ENCODE results near the gene S100A7A. TPM values are rescaled to one million over a fixed set of nuclear protein-coding genes. Genes with fewer than 3 reads are reported as not detected.
"Not testable (repeated sequence)": the region's sequence is repeated elsewhere in the genome, so short reads cannot be mapped to it uniquely, and the experiment has no call there.

S100A7A gene
- total RNA-seq, 1 donor from 2014 or later = not detected

DNA sequence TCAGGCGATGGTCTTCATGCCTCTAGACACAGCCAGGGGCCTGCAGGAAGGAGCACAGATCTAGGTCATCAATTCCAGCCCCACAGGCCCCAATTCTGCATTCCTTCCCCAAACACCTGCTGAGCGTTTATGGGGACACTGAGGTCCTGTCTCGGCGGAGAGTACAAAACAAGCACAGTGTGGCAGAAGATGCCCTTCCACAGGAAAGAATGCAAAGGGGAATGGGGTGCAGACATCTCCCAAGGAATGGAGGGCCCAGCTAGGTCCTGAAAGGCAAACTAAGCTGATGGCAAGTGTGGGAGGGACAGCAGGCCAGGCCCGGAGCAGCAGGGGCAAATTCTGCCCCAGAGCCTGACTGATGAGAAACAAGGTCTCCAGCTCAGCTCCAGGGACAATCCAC, 21.9 kb upstream of the S100A7A start:
- ATAC-seq (no peak), DNase-seq (ENCODE audit: low spot score) (no peak)

DNA sequence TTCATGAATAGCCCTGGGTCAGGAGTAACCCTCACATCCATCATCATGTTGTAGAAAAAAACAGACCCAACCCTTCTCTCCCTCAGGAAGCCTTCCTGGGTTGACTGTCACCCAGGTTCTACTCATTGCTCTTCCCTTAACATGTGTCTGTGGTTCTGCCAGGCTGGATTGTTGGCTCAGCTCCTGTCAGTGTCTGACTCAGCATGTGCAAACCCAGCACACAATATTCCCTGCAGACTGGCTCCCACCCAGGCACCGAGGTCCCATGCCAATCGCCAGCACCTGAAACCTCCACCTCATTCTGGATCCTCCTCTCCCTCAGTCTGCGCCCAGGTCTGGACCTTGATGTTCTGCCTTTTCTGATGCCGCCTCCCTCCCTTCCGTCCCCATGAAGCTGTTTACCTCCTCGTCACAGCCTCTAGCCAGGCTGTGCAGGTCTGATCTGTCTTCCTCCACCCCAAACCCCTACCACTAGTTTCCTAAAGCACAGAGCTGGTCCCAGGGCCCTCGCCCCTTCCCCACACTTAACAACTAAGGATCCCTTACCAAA, 21.1 kb upstream of the S100A7A start:
- ATAC-seq = no peak
- peak; percentile 40 for DNase-seq (ENCODE audit: low spot score)

DNA sequence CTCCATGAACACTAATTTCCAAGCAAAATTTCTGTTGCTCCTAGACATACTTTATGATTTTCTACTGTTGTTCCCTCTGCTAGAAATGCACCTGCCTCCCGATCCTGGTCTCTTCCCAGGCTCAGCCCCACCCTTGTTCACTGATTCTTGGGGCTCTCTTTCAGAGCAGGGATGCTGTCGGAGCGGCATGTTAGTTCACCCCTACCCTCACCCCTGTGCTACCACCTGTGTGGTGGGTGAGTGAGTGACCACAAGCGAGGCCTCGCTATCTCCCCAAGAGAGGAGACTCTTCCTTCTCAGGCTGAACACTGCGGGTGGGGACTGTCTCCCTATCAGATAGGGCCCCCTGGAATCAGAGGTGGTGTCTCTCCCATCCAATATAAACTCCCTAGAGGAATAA, 20.5 kb upstream of the S100A7A start:
- DNase-seq (ENCODE audit: low spot score) (no peak), ATAC-seq (no peak)

DNA sequence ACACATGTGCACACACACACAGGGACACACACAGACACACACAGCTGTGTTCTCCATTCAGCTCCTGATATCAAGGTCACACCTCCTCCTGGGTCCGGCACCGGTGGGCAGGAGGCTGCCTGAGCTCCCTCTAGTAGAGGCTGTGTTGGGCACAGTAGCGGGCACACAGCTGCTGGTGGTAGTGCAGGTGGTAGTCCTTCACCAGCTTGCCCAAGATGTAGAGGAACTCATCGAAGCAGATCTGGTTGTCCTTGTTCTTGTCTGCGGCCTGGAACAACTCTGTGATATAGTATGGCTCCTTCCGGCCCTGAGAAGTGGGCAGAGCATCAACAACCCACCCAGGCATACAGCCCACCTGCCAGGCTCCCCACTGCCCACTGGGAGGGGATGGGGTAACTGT, 19.9 kb upstream of the S100A7A start:
- no peak for ATAC-seq
- DNase-seq (ENCODE audit: low spot score) = peak; percentile 34

DNA sequence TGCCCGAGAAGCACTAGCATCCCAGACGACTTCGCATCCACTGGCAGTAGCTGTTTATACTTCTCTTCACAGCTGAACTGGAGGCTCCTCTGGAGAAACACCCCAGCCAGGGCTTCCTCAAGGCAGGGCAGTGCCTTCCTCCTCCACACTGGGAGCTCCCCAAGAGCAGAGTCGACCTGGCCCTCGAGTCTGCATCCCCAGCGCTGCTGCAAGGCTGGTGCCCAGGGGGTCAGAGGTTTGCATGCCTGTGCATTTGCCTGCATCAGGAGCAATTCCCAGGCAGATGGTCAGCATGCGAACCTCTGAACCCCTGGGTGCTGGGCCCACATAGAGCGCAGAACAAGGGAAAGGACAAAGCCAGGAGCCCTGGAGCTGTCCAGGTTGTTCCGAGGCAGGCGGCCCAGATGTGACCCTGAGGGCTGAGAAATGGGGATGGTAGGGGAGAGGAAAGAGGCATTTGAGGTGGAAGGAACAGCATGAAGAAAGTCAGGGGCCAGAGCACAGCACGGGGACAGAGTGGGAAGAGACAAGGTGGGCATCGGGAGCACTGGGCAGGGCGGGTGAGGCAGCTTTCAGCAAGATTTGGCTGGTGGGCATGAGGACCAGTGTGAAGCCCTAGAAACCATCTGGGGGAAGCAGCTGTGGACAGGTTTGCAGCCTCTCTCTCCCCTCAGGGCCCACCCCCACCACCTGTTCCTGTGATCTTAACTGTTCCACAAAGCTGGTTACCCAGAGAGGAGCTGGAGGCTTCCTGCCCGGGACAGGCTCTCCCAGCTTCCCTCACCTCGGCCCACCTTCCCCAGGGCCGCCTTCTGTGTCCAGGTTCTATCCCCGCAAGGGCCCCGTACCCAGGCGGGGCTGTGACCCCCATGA, 19.0 kb upstream of the S100A7A start:
- no peak for ATAC-seq
- DNase-seq (ENCODE audit: low spot score) = peak; percentile 40

DNA sequence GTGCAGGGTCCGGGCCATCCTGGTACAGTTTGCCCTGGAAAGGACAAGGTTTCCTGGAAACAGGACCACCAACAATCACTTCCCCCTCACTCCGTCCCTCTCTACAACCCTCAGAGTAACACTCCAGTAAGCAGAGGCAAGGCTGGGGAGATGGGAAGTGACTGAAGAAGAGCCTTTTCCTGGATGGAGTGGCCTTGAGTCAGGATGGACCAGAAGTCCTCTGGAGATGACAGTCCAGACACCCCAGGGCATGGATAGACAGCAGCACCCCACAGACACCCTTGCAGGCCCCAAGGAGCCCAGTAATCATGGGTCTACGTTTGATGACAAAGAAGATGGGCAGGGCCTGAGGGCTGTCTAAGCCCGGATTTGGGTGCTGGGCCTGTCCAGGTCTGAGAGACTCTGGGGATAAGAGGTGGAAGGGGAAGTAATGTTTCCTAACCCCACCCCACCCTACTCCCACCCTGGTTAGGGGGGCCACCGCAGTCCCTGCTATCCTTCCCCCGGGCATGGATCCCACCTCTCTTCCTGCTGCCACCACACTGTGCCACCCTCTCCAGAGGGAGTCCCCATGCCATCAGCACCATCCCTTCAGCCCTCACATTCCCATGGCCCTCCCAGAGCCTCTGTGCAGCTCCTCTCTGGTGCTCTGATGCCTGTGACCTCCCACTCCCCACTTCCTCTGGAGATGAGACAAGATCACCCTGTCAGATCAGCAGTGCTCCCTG, 18.2 kb upstream of the S100A7A start:
- DNase-seq (ENCODE audit: low spot score) = peak; percentile 41
- ATAC-seq = no peak

DNA sequence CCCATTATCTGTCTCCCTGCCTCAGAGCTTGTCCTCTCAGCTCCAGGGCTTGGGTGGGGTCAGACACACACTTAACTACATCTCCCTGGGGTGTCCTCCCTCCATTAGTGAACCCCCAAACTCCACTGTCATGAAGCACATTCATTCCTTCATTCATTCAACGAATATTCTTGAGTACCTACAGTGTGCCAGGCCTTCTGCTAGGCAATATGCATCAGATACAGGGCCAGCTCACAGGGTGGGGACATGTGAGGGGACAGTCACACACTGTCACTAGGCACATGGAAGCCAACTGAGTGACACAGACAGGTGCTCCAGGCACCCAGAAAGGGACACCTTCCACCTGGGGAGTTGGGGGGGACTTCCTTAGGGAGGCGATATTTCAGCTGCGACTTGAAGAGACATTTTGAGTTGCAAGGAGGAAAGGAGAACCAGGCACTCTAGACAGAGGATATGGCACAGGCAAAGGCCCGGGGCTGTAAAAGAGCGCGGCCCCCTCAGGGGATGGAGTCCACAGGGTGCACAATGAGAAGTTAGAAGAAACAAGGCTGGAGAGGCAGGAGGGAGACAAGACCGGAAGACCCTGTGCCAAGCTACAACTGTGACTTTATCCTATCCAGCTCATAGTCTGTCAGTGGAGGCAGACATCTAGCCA, 16.8 kb upstream of the S100A7A start:
- DNase-seq (ENCODE audit: low spot score) (peak; percentile 35), ATAC-seq (no peak)

DNA sequence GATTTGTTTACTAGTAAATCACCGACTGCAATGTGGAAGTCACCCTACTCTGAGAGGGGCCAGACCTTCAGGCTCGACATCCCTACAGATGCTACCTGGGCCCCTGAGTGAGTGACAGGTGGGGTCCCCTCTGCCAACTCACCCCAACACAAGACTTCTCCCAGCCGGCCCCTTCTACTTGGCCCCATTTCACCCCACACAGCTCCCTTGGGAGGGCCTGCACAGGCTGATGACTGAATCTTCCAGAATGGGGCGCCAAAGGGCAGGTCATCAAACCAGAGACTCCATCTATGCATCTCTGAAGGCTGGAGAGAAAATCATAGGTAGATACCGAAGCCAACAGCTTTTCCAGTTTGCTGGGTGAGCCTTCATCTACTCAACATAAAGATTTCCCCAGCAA, 16.1 kb upstream of the S100A7A start:
- DNase-seq (ENCODE audit: low spot score) (peak; percentile 32), ATAC-seq (no peak)

DNA sequence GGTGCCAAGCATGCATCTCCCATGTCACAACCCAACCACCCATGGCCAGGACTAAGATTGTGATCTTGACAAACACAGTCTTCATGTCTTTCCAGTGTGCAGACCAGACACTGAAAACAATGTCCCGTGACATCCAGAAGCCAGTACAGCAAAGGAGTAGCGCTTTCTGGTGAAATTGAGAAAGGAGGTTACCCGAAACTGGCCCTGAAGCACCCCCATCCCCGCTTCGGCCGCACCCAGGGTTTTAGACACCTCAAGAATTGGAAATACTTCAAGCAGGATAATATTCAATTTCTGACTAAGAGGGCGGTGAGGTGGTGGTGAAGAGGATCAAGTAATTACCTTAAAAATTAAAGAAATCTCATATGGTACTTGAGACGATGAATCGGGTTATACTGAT, 14.9 kb upstream of the S100A7A start:
- ATAC-seq (no peak), DNase-seq (ENCODE audit: low spot score) (no peak)

DNA sequence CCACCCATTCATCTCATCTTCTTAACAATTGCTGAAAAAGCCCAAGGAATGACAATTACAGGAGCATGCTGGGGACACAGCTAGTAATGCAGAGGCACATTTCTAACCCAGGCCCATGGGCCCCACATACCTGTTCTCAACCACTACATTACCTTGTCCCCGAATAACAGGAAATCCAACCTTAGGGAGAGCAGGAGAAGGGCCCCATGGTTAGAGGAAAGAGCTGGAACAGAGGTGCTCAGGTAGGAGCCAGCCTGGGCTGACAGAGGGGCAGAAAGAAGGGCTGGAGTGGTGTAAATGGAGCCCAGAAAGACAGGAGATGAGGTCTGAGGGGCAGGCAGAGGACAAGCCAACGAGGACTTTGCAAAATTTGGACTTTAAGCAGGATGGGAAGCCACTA, 14.1 kb upstream of the S100A7A start:
- DNase-seq (ENCODE audit: low spot score) (no peak), ATAC-seq (no peak)

DNA sequence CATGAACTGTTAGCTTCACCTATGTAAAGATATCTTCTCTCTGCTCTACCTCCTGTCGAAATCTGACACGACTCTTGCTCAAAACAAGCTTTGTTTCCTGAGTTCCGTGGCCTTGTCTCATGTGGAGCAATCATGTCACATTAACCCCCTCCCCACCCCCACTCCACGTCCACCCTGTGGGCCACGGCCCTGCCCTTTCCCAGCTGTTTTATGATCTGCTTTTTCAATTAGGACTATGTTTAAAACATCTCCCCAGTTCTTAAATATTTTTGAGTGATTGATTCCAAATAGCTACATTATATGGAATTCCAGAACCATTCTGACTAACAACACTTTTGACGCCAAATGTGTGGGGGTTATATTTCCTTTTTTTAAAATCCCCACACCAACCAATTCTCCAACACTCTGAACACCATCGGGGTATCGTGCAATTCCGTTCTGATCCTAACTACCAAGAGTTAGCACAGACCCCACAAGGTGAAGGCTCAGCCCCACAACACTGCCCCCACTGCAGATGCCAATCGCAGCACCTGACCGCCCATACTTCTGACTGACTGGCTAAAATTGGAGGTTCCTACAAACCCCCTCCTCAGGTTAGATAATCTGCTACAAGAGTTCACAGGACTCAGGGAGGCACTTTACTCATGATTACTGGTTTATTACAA, 12.8 kb upstream of the S100A7A start:
- DNase-seq (ENCODE audit: low spot score) (peak; percentile 38), ATAC-seq (no peak)

DNA sequence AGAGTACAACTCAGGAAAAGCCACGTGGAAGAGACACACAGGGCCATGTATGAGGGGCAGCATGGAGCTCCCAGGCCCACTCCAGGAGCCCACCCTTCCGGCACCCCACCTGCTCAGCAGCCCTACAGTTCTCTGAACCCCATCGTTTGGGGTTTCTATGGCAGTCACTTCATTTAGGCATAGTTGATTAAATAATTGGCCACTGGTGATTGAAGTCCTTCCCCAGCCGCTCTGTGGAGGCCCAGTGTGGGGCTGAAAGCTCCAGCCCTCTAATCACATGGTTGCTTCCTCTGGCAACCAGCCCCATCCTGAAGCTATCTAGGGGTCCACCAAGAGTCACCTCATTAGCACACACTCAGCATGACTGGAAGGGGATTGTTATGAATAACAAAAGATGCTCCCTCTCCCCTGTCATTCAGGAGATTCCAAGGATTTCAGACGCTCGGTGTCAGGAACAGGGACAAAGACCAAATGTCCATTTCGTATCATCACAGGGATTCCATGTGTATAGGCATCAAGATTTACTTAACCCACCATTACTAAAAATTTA, 12.2 kb upstream of the S100A7A start:
- DNase-seq (ENCODE audit: low spot score) = peak; percentile 32
- ATAC-seq = no peak

DNA sequence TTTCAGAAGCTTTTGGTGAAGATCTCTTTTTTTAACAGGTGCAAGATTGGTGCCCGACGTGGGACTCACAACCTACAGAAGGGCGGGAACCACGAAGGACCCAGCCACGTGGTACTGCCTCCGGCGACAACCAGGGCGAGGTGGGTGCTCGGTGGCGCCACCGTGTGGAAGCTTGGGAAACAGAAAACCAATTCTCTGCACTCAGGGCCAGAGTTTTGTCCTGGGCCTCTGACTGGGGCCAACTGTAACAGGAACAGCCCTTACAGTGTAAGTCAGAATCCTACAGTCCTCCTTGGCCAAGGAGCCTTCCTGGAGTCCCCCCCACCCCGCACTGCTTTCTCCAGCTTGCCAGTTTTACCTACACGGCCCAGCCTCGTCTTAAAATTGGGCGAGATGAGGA, 11.6 kb upstream of the S100A7A start:
- DNase-seq (ENCODE audit: low spot score) (peak; percentile 61), ATAC-seq (peak; percentile 86)

DNA sequence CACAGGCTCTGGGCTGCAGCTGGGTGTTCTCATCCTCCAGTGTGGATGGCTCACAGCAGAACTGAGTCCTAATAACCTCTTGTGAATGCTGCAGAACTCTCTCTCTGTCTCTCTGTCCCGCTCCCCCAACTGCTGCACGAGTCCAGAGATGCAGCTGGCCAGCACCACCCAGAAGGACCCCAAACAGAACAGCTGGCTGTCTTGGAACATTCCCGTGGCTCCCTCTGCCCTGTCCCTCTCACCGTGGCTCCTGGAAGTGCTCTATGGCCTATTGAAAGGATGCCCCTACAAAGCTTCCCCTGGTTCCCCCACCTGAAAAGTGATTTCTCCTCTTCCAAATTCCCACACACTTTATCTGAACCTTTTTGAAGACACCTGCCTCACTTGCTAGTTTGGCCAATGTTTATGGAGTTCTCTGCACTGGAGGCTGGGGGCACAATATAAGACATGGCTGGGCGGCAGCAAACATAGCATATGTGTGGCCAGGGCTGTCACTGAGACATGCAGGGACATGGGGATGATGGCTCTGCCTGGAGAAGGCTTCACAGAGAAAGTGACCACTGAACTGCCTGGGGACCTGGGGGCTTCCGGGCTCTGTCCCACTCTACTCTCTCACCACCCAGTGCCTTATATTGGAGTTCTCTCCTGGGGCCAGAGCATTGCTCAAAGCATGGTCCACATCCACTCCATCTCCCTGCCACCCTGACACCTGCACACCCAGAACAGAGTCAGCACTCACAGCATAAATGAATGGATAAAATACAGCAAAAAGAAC, 10.3 kb upstream of the S100A7A start:
- peak; percentile 27 for DNase-seq (ENCODE audit: low spot score)
- ATAC-seq = not testable (repeated sequence)

DNA sequence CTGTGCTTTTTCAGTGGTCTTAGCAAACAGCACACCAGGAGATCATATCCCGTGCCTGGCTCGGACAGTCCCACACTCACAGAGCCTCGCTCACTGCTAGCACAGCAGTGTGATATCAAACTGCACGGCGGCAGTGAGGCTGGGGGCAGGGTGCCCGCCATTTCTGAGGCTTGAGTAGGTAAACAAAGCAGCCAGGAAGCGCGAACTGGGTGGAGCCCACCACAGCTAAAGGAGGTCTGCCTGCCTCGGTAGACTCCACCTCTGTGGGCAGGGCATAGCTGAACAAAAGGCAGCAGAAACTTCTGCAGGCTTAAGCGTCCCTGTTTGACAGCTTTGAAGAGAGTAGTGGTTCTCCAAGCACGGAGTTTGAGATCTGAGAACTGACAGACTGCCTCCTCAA, 9.0 kb upstream of the S100A7A start:
- ATAC-seq = not testable (repeated sequence)
- peak; percentile 29 for DNase-seq (ENCODE audit: low spot score)

DNA sequence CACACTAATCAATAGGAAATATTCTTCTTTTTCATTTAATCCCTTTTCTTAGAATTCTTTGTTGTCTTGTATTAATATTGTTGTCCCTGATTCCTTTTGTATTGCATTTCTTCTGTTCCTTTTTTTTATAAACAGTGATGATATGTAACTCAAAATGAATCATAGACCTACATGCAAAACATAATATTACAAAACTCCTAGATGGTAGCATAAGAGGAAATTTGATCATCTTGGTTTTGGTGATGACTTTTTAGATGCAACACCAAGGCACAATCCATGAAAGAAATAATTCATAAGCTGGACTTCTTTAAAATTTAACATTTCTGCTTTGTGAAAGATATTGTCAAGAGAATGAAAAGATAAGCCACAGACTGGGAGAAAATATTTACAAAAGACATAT, 2.4 kb upstream of the S100A7A start:
- ATAC-seq; DNase-seq (ENCODE audit: low spot score): not testable (repeated sequence)

DNA sequence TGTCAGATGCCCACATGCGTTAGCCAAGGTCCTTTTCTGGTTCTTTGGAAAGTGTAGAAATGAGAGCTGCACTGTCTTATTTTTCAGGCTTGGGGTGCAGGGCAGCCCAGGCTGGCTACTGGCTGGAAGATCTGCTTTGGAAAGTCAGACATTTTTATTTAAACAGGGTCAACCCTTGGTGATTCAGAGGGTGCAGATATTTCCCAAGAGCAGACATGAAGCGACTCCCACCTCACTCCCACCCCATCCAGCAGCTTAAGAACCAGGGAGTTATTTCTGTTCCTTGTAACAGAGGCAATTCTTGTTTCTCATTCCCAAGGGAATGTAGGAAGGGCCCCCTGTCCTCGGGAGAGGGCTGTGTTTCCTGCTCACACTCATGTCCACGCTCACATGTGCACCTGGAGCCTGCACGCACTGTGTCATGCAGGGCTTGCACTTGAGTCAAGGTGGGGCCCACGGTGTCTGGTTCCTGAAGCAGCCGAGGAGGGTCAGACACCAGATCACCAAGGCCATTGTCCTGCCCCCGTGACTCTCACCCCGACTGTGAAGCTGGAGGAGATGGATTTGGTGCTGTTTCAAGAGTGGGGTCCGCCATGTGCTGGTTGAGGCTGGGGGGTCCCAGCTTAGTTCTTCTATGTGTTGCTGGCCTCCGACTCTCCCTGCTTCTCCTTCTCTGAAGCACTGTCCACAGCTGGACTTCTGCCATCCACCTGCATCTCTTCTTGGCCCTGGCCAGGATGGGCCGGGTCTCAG, 992 bp downstream of the S100A7A start:
- no peak for ATAC-seq

DNA sequence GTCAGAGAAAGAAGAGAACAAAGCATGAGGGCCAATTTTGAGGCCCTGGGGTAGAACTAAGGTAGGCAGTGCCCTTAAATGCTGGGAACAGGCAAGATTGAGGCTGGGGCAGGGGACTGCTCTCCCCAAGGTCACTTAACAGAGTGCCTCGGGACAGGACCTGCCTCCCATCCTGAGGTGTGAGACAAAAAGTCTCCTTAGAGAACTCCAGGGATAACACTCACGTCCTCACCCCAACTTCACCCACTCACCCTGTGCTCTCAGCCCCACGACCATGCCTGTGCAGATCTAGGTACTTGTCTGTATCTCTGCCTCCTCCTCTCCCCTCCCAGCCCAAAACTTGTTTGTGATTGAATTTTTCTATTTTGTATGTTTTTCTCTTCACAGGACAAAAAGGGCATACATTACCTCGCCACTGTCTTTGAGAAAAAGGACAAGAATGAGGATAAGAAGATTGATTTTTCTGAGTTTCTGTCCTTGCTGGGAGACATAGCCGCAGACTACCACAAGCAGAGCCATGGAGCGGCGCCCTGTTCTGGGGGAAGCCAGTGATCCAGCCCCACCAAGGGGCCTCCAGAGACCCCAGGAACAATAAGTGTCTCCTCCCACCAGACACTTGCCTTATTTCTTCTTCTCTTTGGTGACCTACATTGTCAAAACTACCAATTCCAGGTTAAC, 2.6 kb downstream of the S100A7A start:
- not testable (repeated sequence) for DNase-seq (ENCODE audit: low spot score); ATAC-seq

More for the DNA sequence above, 992 bp downstream of the S100A7A start:
- DNase-seq (ENCODE audit: low spot score) = peak; percentile 27
